Fibroblast of gingiva (primary cell): ENCODE results near the gene CEP170B.
"Not testable (repeated sequence)": the region's sequence is repeated elsewhere in the genome, so short reads cannot be mapped to it uniquely, and the experiment has no call there.

ENCODE experiments used
- DNase-seq: peaks from one replicate; pipeline ENCODE4 v3.0.0-alpha.2; 2011; ENCODE audit warnings: low read depth

Gene CEP170B

GRCh38 chr14:104917116-104917515 is 52.0 kb downstream of the CEP170B start:
- no peak for DNase-seq

- DNase-seq, result no peak
These were observed 52.9 kb downstream of the CEP170B start for GRCh38 chr14:104917993-104918392.

- DNase-seq, result not testable (repeated sequence)
These were observed 54.3 kb downstream of the CEP170B start for GRCh38 chr14:104919152-104919992.

GRCh38 chr14:104919993-104920315 is 54.9 kb downstream of the CEP170B start:
- DNase-seq, result no peak

- no peak for DNase-seq
These were observed 58.8 kb downstream of the CEP170B start for GRCh38 chr14:104923640-104924420.

- no peak for DNase-seq
These were observed 59.5 kb downstream of the CEP170B start, which contains the start of gene PLD4 for GRCh38 chr14:104924421-104925213. PLD4 (plus strand) TSS chr14:104924879; CDS start chr14:104927141, 2,262 bp downstream.

GRCh38 chr14:104925214-104925854 is 60.3 kb downstream of the CEP170B start:
- no peak for DNase-seq

GRCh38 chr14:104925855-104926609 is 61.0 kb downstream of the CEP170B start:
- no peak for DNase-seq

GRCh38 chr14:104926619-104927431 is 61.8 kb downstream of the CEP170B start:
- no peak for DNase-seq

- no peak for DNase-seq
These were observed 62.4 kb downstream of the CEP170B start for GRCh38 chr14:104927432-104927816.

- no peak for DNase-seq
These were observed 62.8 kb downstream of the CEP170B start for GRCh38 chr14:104927901-104928300.

- no peak for DNase-seq
These were observed 63.5 kb downstream of the CEP170B start for GRCh38 chr14:104928391-104929133.

GRCh38 chr14:104929268-104930230 is 64.5 kb downstream of the CEP170B start:
- DNase-seq, result no peak

GRCh38 chr14:104930526-104931303 is 65.6 kb downstream of the CEP170B start:
- DNase-seq, result no peak

- no peak for DNase-seq
These were observed 66.3 kb downstream of the CEP170B start for GRCh38 chr14:104931304-104931770.

- no peak for DNase-seq
These were observed 67.0 kb downstream of the CEP170B start for GRCh38 chr14:104931771-104932675.
